IPS-18c (cell line): ENCODE data around the gene DST.

Source experiments
- H3K4me3 ChIP-seq: 2 replicates; pipeline ENCODE4 v1.7.0; 2013; ENCODE audit warnings: low read depth, mild to moderate bottlenecking, low read length, moderate library complexity; ENCODE audit not compliant: insufficient read depth
- H3K9me3 ChIP-seq: one replicate; pipeline ENCODE4 v1.6.1; 2013; ENCODE audit warnings: mild to moderate bottlenecking, low read length, moderate library complexity; ENCODE audit not compliant: control insufficient read depth, insufficient read depth

DST gene

DNA sequence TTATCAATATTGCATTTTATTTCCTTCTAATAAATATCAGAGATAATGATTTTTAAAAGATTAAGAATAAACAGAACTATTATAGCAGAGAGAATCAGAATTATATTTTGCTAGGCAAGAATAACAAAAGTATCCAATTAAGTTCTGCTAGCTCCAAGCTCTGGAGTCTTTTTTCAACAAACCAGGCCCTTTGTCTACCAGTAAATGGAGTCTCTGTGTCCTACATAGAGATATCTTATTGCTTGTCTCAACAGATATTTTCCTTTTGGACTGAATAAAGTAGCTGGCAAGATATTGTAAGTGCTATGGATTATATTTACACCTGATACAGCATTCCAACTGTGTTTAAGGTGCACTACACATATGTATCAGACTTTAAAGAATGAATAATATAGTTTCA is 107.1 kb downstream of the DST start:
- no peaks in the 10 kb centered on the region for H3K9me3 ChIP-seq
- H3K4me3 ChIP-seq, result no peak overlapping the region

- H3K9me3 ChIP-seq, result no peaks in the 10 kb centered on the region
- H3K4me3 ChIP-seq, result no peak overlapping the region
These were observed 107.8 kb downstream of the DST start for GRCh38 chr6:56534680-56535419.

- Histone ChIP-seq H3K4me3 (no peak overlapping the region), H3K9me3 (no peaks in the 10 kb centered on the region)
These were observed 109.7 kb downstream of the DST start for GRCh38 chr6:56532766-56533551.

DNA sequence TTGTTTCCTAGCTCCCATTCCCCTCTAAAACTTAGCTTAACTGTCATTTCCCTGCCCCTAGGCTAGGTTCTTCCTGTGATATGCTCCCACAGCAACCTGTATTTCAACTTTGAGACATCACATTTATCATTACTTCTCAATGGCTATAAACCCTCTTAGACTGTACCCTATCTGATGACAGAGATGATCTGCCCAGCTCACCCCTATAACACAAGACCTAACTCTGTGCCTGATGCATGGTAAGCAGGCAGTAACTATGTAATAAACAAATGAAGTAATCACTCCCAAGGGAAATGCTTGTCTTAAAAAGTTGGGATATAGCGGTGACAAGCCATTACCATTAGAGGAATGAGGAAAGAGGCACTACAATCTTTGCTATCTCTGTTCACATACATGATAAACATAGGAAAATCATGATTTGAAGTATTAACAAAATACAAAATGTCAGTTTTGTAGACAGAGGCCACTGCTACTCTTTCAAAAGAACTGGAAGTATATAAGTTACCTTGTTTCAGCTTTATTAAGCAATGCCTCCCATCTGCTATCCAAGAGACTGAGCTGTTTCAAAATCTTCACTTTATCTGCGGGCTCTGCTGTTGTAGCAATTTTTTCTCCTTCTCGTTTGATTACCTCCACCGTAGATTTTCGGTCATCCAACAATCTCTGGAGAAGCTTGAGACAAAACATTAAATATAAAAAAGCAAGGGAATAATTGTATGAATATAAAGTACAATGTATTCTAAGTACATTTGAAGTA is 110.7 kb downstream of the DST start:
- H3K9me3 ChIP-seq, result no peaks in the 10 kb centered on the region
- H3K4me3 ChIP-seq, result no peak overlapping the region

DNA sequence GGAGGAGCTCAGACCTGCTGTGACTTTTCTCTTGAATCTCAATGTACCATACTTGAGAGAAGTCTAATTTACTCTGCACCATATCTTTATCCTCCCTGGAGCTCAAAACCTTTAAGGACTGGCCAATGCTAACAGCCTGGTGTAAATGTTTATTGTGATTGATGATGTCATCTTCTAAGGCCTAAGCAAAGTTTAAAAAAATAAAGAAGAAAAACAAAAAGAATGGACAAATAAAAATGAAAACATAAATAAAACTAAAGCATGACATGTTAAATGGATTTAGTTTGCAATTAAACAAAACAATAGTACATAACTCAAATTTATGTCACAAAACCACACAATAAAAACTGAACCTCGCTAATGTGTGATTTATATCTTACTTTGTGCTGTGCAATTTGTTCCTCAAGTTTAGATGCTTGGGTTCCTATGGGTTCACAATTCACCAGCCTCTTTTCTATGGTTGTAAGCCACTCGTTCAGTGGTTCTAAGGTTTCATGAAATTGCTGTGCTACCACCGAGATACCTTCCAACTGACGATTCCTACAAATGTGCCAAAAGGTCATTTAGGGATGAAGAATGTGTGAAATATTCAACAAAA is 113.0 kb downstream of the DST start:
- Histone ChIP-seq H3K4me3 (no peak overlapping the region), H3K9me3 (no peaks in the 10 kb centered on the region)

DNA sequence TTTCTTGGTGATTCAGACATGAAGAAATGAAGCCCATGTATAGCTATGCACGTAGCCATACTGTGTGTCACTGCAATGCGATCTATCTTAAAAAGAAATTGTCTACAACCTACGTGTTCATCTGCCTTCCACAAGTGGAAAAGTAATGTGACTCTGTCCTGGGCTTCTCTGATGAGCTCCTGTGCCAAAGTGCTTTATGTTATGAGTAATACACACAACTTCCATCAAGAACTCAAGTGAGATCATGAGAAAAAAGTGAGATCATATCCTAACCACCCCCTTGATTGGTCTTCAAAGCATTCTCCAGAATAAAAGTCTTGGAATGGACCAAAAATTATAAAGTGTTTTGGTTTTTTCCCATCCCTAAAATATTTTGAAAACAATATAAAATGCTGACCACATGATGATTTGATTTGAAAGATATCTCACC is 114.3 kb downstream of the DST start:
- Histone ChIP-seq H3K4me3 (no peak overlapping the region), H3K9me3 (no peaks in the 10 kb centered on the region)

DNA sequence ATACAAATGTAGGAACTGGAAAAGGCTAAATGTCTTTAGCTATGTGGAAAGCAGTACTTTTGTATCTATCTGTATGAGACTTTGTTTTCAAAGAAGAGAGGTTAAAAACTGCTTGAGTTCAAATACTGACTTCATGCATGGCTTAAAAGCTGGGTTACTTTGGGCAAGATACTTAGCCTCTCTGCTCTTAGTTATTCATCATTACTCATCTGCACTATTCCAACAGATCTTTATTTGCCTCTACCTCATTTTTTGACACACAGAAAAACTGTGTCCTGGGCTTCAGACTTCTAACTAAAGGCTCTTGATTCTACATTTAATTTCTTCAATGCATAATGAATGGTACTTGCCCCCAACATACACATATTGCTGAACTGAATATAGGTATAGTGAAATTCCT is 114.8 kb downstream of the DST start:
- no peak overlapping the region for H3K4me3 ChIP-seq

DNA sequence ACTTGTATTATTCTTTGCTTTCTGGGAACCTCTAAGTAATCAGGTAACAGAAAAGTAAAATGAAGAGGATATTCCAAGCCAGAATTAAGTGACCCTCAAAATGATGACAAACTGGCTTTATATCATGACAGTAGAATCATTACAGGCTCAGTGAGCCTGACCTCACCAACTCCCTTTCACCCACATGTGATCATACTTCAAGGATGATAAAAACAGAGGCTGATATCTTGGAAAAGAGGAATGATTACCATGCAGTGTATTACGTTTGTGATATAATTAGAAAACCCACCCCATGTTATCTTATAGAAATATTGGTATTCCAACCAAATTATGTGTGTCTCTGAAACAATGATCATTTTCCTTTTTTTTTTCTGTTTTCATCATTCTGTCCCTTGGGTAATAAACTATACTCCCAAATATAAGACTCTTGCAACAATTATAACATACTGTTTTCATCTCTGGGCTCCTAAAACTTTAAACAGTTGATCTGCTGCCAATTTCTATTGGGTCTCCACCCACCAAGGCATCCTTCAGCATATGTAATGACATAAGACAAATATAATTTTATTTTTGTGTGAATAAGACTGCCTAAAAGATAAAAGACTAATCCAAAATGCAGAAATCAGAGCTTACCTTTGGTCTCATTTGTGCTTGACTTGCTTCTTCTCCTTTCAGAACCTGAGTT is 115.7 kb downstream of the DST start:
- Histone ChIP-seq H3K9me3 (no peaks in the 10 kb centered on the region), H3K4me3 (no peak overlapping the region)

More for the DNA sequence above, 114.8 kb downstream of the DST start:
- no peaks in the 10 kb centered on the region for H3K9me3 ChIP-seq

DNA sequence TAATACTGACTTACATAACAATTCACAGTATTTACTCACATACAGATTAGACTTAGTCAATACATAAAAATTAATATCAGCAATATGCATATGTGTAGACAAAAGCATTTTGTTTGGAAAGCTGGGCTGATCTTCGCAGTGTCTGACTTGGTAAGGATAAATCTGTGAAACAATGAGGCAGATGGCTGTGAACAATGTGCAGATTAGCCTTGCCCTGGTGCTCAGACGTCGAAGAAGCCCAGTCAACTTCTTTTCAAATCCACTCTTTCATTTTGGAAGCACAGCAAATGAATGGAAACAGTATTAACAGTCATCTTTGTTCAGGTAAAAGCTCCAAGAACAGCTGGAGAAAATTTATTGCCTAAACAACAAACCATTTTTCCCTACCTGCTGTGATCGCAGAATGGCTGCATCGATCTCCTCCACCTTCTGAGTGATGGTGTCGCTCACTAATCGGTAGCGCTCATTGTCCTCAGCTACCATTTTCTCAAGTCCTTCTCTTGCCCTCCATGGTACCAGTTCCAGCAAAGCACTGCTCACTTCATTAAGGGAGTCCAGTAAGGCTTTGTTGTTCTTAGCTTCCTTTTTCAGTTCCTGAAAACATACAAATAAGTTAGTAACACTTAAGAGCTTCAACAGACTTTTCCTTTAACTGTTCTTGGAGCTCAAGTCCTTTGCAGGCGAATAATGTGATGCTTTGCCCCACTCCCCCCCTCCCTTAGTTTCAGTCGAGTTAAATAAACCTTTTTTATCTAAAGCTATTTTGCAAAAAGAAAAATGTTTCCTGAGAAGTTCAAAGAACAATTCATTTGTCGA is 116.5 kb downstream of the DST start:
- no peak overlapping the region for H3K4me3 ChIP-seq
- H3K9me3 ChIP-seq, result no peaks in the 10 kb centered on the region

- H3K9me3 ChIP-seq, result no peaks in the 10 kb centered on the region
- H3K4me3 ChIP-seq, result no peak overlapping the region
These were observed 117.6 kb downstream of the DST start for GRCh38 chr6:56524891-56525703.

DNA sequence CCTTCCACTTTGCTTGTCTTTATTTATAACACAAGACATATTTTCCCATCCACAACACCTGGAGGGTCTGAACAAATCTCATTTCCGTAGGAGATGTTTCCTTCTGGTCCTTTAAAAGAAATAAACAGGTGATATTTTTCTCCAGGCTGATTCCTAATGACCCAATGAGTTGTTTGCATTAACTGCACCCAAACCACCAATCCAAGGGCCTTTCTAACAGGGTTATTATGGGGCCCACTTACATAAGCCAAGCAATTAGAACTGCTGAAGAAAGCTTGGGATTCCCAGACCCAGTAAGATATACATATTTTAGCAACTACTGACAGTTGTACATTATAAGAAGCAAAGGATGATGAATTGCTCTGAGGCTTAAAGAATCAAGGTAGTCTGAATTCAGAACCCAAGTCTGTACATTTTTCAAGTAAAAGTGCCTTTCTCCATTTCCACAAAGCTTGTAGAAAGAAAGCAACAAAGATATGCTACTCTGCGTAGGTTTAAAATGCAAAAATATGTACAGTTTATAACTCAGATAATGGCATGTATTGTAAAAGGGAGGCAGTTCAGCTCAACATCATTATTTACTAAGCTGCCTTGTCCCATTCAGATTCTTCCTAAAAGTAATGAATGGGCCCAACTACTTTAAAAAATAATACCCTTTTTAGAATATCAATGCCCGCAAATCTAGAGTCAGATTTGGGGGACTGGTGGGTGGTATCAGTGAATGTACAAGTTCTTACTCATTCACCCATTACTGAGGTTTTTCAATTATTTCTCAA is 120.0 kb downstream of the DST start:
- Histone ChIP-seq H3K9me3 (no peaks in the 10 kb centered on the region), H3K4me3 (no peak overlapping the region)

GRCh38 chr6:56521976-56522375 is 120.7 kb downstream of the DST start:
- Histone ChIP-seq H3K4me3 (no peak overlapping the region), H3K9me3 (no peaks in the 10 kb centered on the region)

DNA sequence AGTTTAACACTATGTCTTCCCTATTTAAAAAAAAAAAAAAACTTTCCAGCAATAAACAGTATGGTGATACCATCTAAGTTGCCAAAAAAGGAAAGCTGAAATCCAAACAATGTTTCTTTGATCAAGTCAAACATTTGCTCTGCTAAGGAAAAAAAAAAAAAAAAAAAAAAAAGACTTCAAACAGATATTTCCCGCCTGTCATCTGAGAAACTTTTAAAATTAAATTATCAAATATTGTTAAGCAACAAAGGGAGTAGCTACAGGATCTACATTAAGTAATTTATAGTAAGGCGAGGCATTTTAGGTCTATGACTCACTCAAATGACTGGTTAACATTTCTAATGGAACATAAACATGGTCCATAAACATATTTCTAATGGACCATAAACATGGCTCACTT is 121.2 kb downstream of the DST start:
- no peaks in the 10 kb centered on the region for H3K9me3 ChIP-seq
- H3K4me3 ChIP-seq, result no peak overlapping the region

GRCh38 chr6:56520218-56520617 is 122.5 kb downstream of the DST start:
- H3K4me3 ChIP-seq, result no peak overlapping the region
- no peaks in the 10 kb centered on the region for H3K9me3 ChIP-seq
